Ecto neural progenitor cell (in vitro differentiated cells): ENCODE results near the gene RIN1.
A peak's percentile ranks its signal among the peaks of the same experiment; 100 is the strongest.
"Not testable (repeated sequence)": the region's sequence is repeated elsewhere in the genome, so short reads cannot be mapped to it uniquely, and the experiment has no call there.

Experiments used
- DNase-seq: peaks from one replicate; pipeline ENCODE4 v3.0.0-alpha.2; 2018; ENCODE audit warnings: low spot score

RIN1 gene

GRCh38 chr11:66334605-66335442 lies 1.4 kb downstream of the RIN1 start:
- no peak for DNase-seq

- DNase-seq, result peak; percentile 46
These were observed 2.2 kb downstream of the RIN1 start for GRCh38 chr11:66333896-66334604.

- DNase-seq, result peak; percentile 35
These were observed 2.9 kb downstream of the RIN1 start for GRCh38 chr11:66333220-66333877.

- no peak for DNase-seq
These were observed 3.6 kb downstream of the RIN1 start for GRCh38 chr11:66332371-66333219.

GRCh38 chr11:66331542-66332370 lies 4.5 kb downstream of the RIN1 start:
- DNase-seq, result peak; percentile 37

- peak; percentile 46 for DNase-seq
These were observed 5.3 kb downstream of the RIN1 start for GRCh38 chr11:66330931-66331330.

GRCh38 chr11:66329165-66329673 lies 7.0 kb downstream of the RIN1 start:
- no peak for DNase-seq

GRCh38 chr11:66328302-66329144 lies 7.7 kb downstream of the RIN1 start:
- peak; percentile 90 for DNase-seq

- DNase-seq, result no peak
These were observed 8.3 kb downstream of the RIN1 start for GRCh38 chr11:66328031-66328301.

GRCh38 chr11:66327171-66328030 lies 8.8 kb downstream of the RIN1 start:
- DNase-seq, result peak; percentile 50

- peak; percentile 51 for DNase-seq
These were observed 9.7 kb downstream of the RIN1 start for GRCh38 chr11:66326261-66327111.

GRCh38 chr11:66325263-66325671 lies 11.0 kb downstream of the RIN1 start:
- DNase-seq, result no peak

GRCh38 chr11:66324664-66325063 lies 11.6 kb downstream of the RIN1 start:
- no peak for DNase-seq

GRCh38 chr11:66323684-66324083 lies 12.6 kb downstream of the RIN1 start:
- no peak for DNase-seq

- peak; percentile 54 for DNase-seq
These were observed 13.4 kb downstream of the RIN1 start for GRCh38 chr11:66322732-66323427.

GRCh38 chr11:66321606-66322005 lies 14.6 kb downstream of the RIN1 start:
- DNase-seq, result no peak

GRCh38 chr11:66320748-66321147 lies 15.5 kb downstream of the RIN1 start:
- DNase-seq, result not testable (repeated sequence)
